GM21717 (cell line): ENCODE measurements around the gene FOXN1.
A peak's percentile ranks its signal among the peaks of the same experiment; 100 is the strongest.

Source experiments
- ATAC-seq: cut with Tn5 transposase; IDR thresholded peaks from one replicate; pipeline ENCODE4 v1.9.1; 2021; ENCODE audit warnings: mild to moderate bottlenecking, moderate library complexity; ENCODE audit not compliant: unreplicated experiment

The FOXN1 gene

GRCh38 chr17:28544402-28545140, 38.4 kb downstream of the FOXN1 start:
- ATAC-seq: no peak

- no peak for ATAC-seq
These were observed 39.0 kb downstream of the FOXN1 start for GRCh38 chr17:28545141-28545503.

- ATAC-seq: no peak
These were observed 39.8 kb downstream of the FOXN1 start for GRCh38 chr17:28545787-28546415.

GRCh38 chr17:28547096-28547622, 41.0 kb downstream of the FOXN1 start:
- ATAC-seq: no peak

- no peak for ATAC-seq
These were observed 41.7 kb downstream of the FOXN1 start for GRCh38 chr17:28547623-28548416.

- ATAC-seq: no peak
These were observed 42.4 kb downstream of the FOXN1 start for GRCh38 chr17:28548417-28549130.

- ATAC-seq: no peak
These were observed 43.3 kb downstream of the FOXN1 start for GRCh38 chr17:28549236-28550132.

- ATAC-seq: no peak
These were observed 44.7 kb downstream of the FOXN1 start for GRCh38 chr17:28550858-28551257.

- ATAC-seq: no peak
These were observed 45.5 kb downstream of the FOXN1 start for GRCh38 chr17:28551421-28552175.

- peak; percentile 42 for ATAC-seq
These were observed 46.2 kb downstream of the FOXN1 start, which contains the start of gene UNC119 for GRCh38 chr17:28552176-28552999. Gene UNC119 (minus strand): TSS chr17:28552624. CDS start chr17:28552557, 67 bp downstream.

- no peak for ATAC-seq
These were observed 46.9 kb downstream of the FOXN1 start for GRCh38 chr17:28553000-28553505.

- ATAC-seq: no peak
These were observed 48.4 kb downstream of the FOXN1 start for GRCh38 chr17:28554565-28554964.

GRCh38 chr17:28555022-28555421, 48.9 kb downstream of the FOXN1 start:
- no peak for ATAC-seq

- no peak for ATAC-seq
These were observed 57.3 kb downstream of the FOXN1 start for GRCh38 chr17:28563475-28563874.

- ATAC-seq: no peak
These were observed 61.5 kb downstream of the FOXN1 start for GRCh38 chr17:28567604-28568003.

GRCh38 chr17:28569446-28569845, 63.3 kb downstream of the FOXN1 start:
- ATAC-seq: no peak

- peak; percentile 33 for ATAC-seq
These were observed 64.7 kb downstream of the FOXN1 start for GRCh38 chr17:28570716-28571360.
